Activated CD4-positive, alpha-beta memory T cell treated with anti-CD3 and anti-CD28 coated beads, Interleukin-2, amount 10 ng/mL, durations not matched to agents 7 days and 5 days (primary cell): Measurements from ENCODE around the gene LRP4. TPM values are rescaled to one million over a fixed set of nuclear protein-coding genes. Genes with fewer than 3 reads are reported as not detected.

ENCODE experiments used
- CTCF ChIA-PET: fragments of 350-600 bp; sonication (Branson Sonifier 250); formaldehyde crosslinking; loops from one replicate; lab custom pipeline; 2021; ENCODE audit warnings: antibody characterized with exemption, inconsistent platforms; lab: Charles Lee
- POLR2A ChIA-PET: fragments of 350-600 bp; sonication (Branson Sonifier 250); formaldehyde crosslinking; loops from one replicate; lab custom pipeline; 2021; ENCODE audit warnings: antibody characterized with exemption; lab: Charles Lee
- DNase-seq: peaks from one replicate; pipeline ENCODE4 v3.0.0-alpha.2; 2020
- H3K27ac Mint-ChIP-seq: one replicate; pipeline ENCODE4 v1.8.0; 2021; ENCODE audit warnings: mild to moderate bottlenecking, mixed read lengths
- H3K27me3 Mint-ChIP-seq: one replicate; pipeline ENCODE4 v1.8.0; 2021; ENCODE audit warnings: mixed read lengths
- H3K36me3 Mint-ChIP-seq: one replicate; pipeline ENCODE4 v1.8.0; 2021; ENCODE audit warnings: low read depth, mixed read lengths
- H3K4me1 Mint-ChIP-seq: one replicate; pipeline ENCODE4 v1.8.0; 2021; ENCODE audit warnings: mixed read lengths
- H3K4me3 Mint-ChIP-seq: one replicate; pipeline ENCODE4 v1.8.0; 2021; ENCODE audit warnings: mild to moderate bottlenecking, mixed read lengths
- H3K9me3 Mint-ChIP-seq: one replicate; pipeline ENCODE4 v1.8.0; 2021; ENCODE audit warnings: mixed read lengths
- total RNA-seq, 2 experiments: library from RNA; stranded (reverse); gene quantifications; one replicate each; pipeline ENCODE4 v1.2.3, GENCODE V29; 2021

Gene LRP4
- total RNA-seq, 2 experiments from 2014 or later = 0.05 TPM; not detected in 1

- no peaks in the 10 kb centered on the region for H3K9me3 Mint-ChIP-seq
- H3K27me3 Mint-ChIP-seq = no peaks in the 10 kb centered on the region
- peaks cover 24% of the 10 kb centered on the region for H3K36me3 Mint-ChIP-seq
- H3K27ac Mint-ChIP-seq = no peak overlapping the region
- DNase-seq = no peak
- ChIA-PET CTCF (no interaction called here), POLR2A (no interaction called here)
- peaks cover 8% of the 10 kb centered on the region for H3K4me1 Mint-ChIP-seq
- H3K4me3 Mint-ChIP-seq = no peak overlapping the region
These were observed 85.7 kb downstream of the LRP4 start for GRCh38 chr11:46832511-46833214.

- no peak overlapping the region for H3K4me3 Mint-ChIP-seq
- no peak for DNase-seq
- ChIA-PET POLR2A (interaction anchor here (1.4 to 1.7 kb wide), 2 partner anchors 19 to 127 kb away, joined by 4 to 10 read pairs; partner anchors contain the start of genes CKAP5 and ZNF408), CTCF (interaction anchor here (0.8 kb wide), 1 partner anchor 211 kb away, joined by 4 read pairs; the partner anchor contains the start of genes ATG13 and HARBI1)
- H3K27ac Mint-ChIP-seq = no peak overlapping the region
- H3K27me3 Mint-ChIP-seq = no peaks in the 10 kb centered on the region
- no peaks in the 10 kb centered on the region for H3K9me3 Mint-ChIP-seq
- peaks cover 23% of the 10 kb centered on the region for H3K4me1 Mint-ChIP-seq
- H3K36me3 Mint-ChIP-seq = peaks cover 19% of the 10 kb centered on the region
These were observed 90.4 kb downstream of the LRP4 start for GRCh38 chr11:46827995-46828394.

- Mint-ChIP-seq H3K27me3 (no peaks in the 10 kb centered on the region), H3K9me3 (no peaks in the 10 kb centered on the region), H3K36me3 (peaks cover 17% of the 10 kb centered on the region), H3K4me3 (peak overlapping the region; percentile 59), H3K27ac (no peak overlapping the region), H3K4me1 (peaks cover 23% of the 10 kb centered on the region)
- ChIA-PET CTCF (interaction anchor here (0.9 to 1.4 kb wide), 4 partner anchors 14 to 628 kb away, joined by 3 to 4 read pairs (median 3); no protein-coding TSS in a partner anchor), POLR2A (interaction anchor here (1.0 to 2.1 kb wide), 3 partner anchors 12 to 20 kb away, joined by 6 to 11 read pairs (median 10); partner anchors contain the start of gene CKAP5)
- DNase-seq = peak; percentile 75
These were observed 91.9 kb downstream of the LRP4 start for GRCh38 chr11:46826310-46827044.

- H3K4me3 Mint-ChIP-seq = no peak overlapping the region
- H3K36me3 Mint-ChIP-seq = peaks cover 51% of the 10 kb centered on the region
- peak overlapping the region; percentile 42 for H3K27ac Mint-ChIP-seq
- no peaks in the 10 kb centered on the region for H3K9me3 Mint-ChIP-seq
- DNase-seq = no peak
- no peaks in the 10 kb centered on the region for H3K27me3 Mint-ChIP-seq
- H3K4me1 Mint-ChIP-seq = peaks cover 15% of the 10 kb centered on the region
- POLR2A ChIA-PET = no interaction called here
- CTCF ChIA-PET = interaction anchor here (0.8 to 1.5 kb wide), 3 partner anchors 10 to 15 kb away, joined by 3 to 5 read pairs (median 4); no protein-coding TSS in a partner anchor
These were observed 109.4 kb downstream of the LRP4 start for GRCh38 chr11:46808799-46809431.

Other genes starting within 250 kb of the LRP4 start
- 10 to 100 TPM; 77.8 to 79.7 TPM for gene ARHGAP1, start 217.9 kb downstream of the LRP4 start, total RNA-seq
- gene ZNF408, start 217.5 kb downstream of the LRP4 start, total RNA-seq = 10 to 100 TPM; 17.1 to 17.5 TPM
- gene F2, start 199.3 kb downstream of the LRP4 start, total RNA-seq = not detected
- gene CKAP5, start 72.3 kb downstream of the LRP4 start, total RNA-seq = 100 to 1,000 TPM; 157 to 160 TPM
- 10 to 100 TPM; 16.7 to 20.4 TPM for gene CSTPP1, start 18.2 kb upstream of the LRP4 start, total RNA-seq